Peyer's patch (tissue), 4 donors: ENCODE data around the gene DCC. TPM values are rescaled to one million over a fixed set of nuclear protein-coding genes. Genes with fewer than 3 reads are reported as not detected.

Experiments used
- DNase-seq, 3 donors: peaks; one replicate each; pipeline ENCODE4 v3.0.0-alpha.2; 2017 to 2019
- H3K27ac ChIP-seq, 4 donors: fragments of 200-600 bp; sonication (generic); one replicate each; pipeline ENCODE4 v1.5.1; 2016 to 2019
- H3K27me3 ChIP-seq, 2 donors: fragments of 200-600 bp; sonication (generic); one replicate each; pipeline ENCODE4 v1.5.1; 2019
- H3K36me3 ChIP-seq, 3 donors: fragments of 200-600 bp; sonication (generic); one replicate each; pipeline ENCODE4 v1.5.1; 2016 to 2019
- H3K4me1 ChIP-seq, 4 donors: fragments of 200-600 bp; sonication (generic); one replicate each; pipeline ENCODE4 v1.5.1; 2016 to 2019
- H3K4me3 ChIP-seq, 4 donors: fragments of 200-600 bp; sonication (generic); 1 replicate in 3 of 4; 2 replicates in 1 of 4; pipeline ENCODE4 v1.5.1; 2016 to 2019; ENCODE audit warnings: mild to moderate bottlenecking in 1 of 4
- H3K9me3 ChIP-seq, 4 donors: fragments of 200-600 bp; sonication (generic); one replicate each; pipeline ENCODE4 v1.5.1; 2016 to 2019; ENCODE audit warnings: mild to moderate bottlenecking in 1 of 4
- POLR2A ChIP-seq, 2 donors: fragments of 450-650 bp; IDR thresholded peaks; one replicate each; pipeline ENCODE4 v1.5.1; 2017; ENCODE audit warnings: antibody characterized with exemption in 2 of 2, mild to moderate bottlenecking in 2 of 2, moderate library complexity in 2 of 2
- total RNA-seq, 4 donors: library from RNA; depleted of rRNA; stranded (reverse); fragments of >200 nt; gene quantifications; one replicate each; pipeline ENCODE4 v1.1.0, GENCODE V29; 2016
- TF ChIP-seq, protein P1 (sequence below), 6 experiments: fragments of 450-650 bp in 4 of 6; fragments of 200-600 bp in 2 of 6; sonication (generic) in 1 of 6; IDR thresholded peaks; one replicate each; pipeline ENCODE4 v1.5.1; 2017 to 2019; ENCODE audit warnings: antibody characterized with exemption in 6 of 6, mild to moderate bottlenecking in 3 of 6, moderate library complexity in 1 of 6

The DCC gene
- total RNA-seq, 4 donors from 2014 or later, result 0.13 TPM; not detected in 3

DNA sequence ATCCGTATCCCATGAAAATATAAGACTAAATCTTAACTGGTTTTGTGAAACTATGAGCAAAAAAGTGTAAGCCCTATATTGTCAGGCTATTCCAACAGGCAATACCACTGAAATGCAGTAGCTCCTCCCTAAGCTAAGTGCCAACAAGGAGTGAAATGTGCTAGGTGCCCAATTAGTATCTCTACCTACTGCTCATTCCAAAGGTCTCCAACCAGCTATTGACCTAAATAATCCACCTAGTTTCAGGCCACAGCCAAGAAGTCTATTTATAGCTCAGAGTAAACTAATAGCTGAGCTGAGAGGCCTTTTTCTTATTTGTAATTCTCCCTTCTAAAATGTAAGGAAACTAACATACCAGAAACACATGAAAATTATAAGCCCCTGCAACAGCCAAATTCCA, 482.2 kb downstream of the DCC start:
- no peak for TF ChIP-seq POLR2A (IDR thresholded peaks at IDR 0.05)
- TF ChIP-seq, protein P1, sequence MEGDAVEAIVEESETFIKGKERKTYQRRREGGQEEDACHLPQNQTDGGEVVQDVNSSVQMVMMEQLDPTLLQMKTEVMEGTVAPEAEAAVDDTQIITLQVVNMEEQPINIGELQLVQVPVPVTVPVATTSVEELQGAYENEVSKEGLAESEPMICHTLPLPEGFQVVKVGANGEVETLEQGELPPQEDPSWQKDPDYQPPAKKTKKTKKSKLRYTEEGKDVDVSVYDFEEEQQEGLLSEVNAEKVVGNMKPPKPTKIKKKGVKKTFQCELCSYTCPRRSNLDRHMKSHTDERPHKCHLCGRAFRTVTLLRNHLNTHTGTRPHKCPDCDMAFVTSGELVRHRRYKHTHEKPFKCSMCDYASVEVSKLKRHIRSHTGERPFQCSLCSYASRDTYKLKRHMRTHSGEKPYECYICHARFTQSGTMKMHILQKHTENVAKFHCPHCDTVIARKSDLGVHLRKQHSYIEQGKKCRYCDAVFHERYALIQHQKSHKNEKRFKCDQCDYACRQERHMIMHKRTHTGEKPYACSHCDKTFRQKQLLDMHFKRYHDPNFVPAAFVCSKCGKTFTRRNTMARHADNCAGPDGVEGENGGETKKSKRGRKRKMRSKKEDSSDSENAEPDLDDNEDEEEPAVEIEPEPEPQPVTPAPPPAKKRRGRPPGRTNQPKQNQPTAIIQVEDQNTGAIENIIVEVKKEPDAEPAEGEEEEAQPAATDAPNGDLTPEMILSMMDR (IDR thresholded peaks at IDR 0.05), result no peak
- no peak for DNase-seq
- Histone ChIP-seq H3K27me3 (no peaks in the 10 kb centered on the region), H3K4me3 (no peak overlapping the region), H3K36me3 (no peaks in the 10 kb centered on the region), H3K27ac (no peak overlapping the region), H3K4me1 (no peaks in the 10 kb centered on the region), H3K9me3 (no peaks in the 10 kb centered on the region)

DNA sequence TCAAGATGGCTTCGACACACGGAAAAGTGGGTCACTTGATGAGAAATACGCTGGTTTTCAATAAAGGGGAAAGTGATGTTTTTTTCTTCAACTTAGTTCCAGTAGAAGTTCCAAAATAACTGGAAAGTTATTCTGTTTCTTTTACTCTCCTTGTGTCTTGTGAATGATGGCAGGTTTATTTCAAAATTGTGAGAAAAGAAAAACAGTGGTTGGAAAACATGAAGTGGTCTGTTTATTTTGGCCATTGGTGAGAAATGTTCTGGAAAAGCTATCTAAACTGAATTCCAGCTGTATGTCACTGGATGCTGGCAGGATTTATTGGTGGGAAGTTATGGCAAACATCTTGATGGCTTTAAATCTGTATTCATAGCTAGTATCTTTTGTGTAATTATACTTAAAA, 484.1 kb downstream of the DCC start:
- Histone ChIP-seq H3K9me3 (no peaks in the 10 kb centered on the region), H3K36me3 (no peaks in the 10 kb centered on the region), H3K27ac (no peak overlapping the region), H3K4me1 (no peaks in the 10 kb centered on the region), H3K27me3 (no peaks in the 10 kb centered on the region), H3K4me3 (no peak overlapping the region)
- no peak for TF ChIP-seq POLR2A (IDR thresholded peaks at IDR 0.05)
- TF ChIP-seq, protein P1 (IDR thresholded peaks at IDR 0.05), result no peak
- DNase-seq, result no peak

DNA sequence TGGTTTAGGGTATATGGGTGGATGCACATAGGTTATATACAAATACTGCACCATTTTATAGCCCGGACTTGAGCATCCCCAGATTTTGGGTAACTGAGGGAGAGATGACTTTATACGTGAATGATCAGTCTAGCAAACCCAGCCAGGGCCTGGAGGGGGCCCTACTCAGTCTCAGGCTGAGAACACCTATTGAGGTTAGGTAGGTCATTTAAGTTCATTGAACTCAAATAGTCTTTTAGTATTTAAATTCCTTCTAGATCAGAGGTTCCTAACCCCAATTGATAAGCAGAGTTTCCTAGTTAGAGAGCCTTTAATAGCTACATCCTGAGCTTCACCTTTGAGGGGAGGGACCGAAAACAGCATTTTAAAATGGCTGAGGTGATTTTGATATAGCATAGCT, 487.0 kb downstream of the DCC start:
- TF ChIP-seq, protein P1 (IDR thresholded peaks at IDR 0.05), result no peak
- no peak for TF ChIP-seq POLR2A (IDR thresholded peaks at IDR 0.05)
- H3K4me3 ChIP-seq, result no peak overlapping the region
- DNase-seq, result no peak
- no peak overlapping the region for H3K27ac ChIP-seq
- no peaks in the 10 kb centered on the region for H3K9me3 ChIP-seq
- no peaks in the 10 kb centered on the region for H3K36me3 ChIP-seq
- H3K27me3 ChIP-seq, result no peaks in the 10 kb centered on the region
- H3K4me1 ChIP-seq, result no peaks in the 10 kb centered on the region

DNA sequence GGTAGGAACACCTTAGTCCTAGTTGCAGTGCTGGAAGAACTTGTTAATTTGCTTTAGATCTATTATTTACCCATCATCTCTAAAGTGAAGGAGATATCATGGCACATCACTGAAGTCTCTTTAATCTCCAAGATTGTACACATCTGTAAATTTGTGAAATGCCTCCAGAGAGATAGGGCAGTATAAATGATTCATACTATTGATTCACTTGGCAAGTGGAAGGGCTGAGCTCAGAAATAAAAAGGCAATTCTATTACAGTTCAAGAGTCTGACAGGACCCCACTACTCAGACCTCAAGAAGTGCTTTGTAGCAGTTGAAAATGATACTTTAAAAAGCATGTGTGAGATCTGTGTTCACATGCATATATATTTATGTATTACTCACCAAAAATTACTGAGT, 489.3 kb downstream of the DCC start:
- TF ChIP-seq POLR2A (IDR thresholded peaks at IDR 0.05), result no peak
- TF ChIP-seq, protein P1 (IDR thresholded peaks at IDR 0.05), result no peak
- Histone ChIP-seq H3K4me1 (no peaks in the 10 kb centered on the region), H3K4me3 (no peak overlapping the region), H3K36me3 (no peaks in the 10 kb centered on the region), H3K9me3 (no peaks in the 10 kb centered on the region), H3K27me3 (no peaks in the 10 kb centered on the region), H3K27ac (no peak overlapping the region)
- DNase-seq, result no peak

DNA sequence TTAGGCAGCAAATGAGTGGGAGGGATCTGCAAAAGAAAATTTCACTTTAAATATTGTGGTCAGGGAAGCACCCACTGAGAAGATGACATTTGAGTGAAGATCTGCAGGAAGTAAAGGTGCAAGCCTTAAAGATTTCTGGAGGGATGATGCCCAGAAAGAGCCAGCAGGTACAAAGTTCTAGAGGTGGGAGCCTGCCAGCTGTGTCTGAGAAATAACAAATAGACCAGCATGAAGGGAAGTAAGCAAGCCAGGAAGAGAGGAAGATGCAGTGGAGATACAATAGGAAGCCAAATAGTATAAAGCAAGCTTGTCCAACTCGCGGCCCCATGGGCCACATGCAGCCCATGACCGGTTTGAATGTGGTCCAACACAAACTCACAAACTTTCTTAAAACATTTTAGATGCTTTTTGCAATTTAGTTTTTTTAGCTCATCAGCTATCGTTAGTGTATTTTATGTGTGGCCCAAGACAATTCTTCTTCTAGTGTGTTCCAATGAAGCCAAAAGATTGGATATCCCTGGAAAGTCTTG, 489.9 kb downstream of the DCC start:
- TF ChIP-seq, protein P1 (IDR thresholded peaks at IDR 0.05), result no peak
- TF ChIP-seq POLR2A (IDR thresholded peaks at IDR 0.05), result no peak
- Histone ChIP-seq H3K4me1 (no peaks in the 10 kb centered on the region), H3K27me3 (no peaks in the 10 kb centered on the region), H3K9me3 (no peaks in the 10 kb centered on the region), H3K4me3 (no peak overlapping the region), H3K27ac (no peak overlapping the region), H3K36me3 (no peaks in the 10 kb centered on the region)
- DNase-seq, result no peak

DNA sequence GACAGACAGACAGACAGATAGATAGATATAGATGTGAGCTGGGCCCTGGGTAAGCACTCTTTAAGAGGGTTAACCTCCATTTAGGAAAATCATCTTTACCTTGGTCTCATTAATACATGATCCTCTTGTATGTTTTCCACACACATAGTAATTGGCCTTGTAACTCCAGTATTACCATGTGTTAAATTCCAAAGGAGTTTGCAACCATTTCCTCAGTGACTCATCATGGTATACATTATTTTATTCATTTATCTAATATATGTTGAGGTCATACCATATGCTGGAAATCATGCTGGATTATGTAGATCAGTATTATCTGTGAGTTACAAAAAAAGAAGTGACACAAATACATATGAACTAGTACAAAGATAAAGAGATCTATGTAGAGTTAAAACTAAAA, 504.3 kb downstream of the DCC start:
- no peaks in the 10 kb centered on the region for H3K4me1 ChIP-seq
- no peaks in the 10 kb centered on the region for H3K9me3 ChIP-seq
- DNase-seq, result no peak
- no peak overlapping the region for H3K4me3 ChIP-seq
- H3K36me3 ChIP-seq, result no peaks in the 10 kb centered on the region
- H3K27ac ChIP-seq, result no peak overlapping the region
- no peaks in the 10 kb centered on the region for H3K27me3 ChIP-seq
- no peak for TF ChIP-seq POLR2A (IDR thresholded peaks at IDR 0.05)
- TF ChIP-seq, protein P1 (IDR thresholded peaks at IDR 0.05), result no peak
